ENCODE measurements around the gene GPD1. TPM values are rescaled to one million over a fixed set of nuclear protein-coding genes. Genes with fewer than 3 reads are reported as not detected.

Gene GPD1
- total RNA-seq, 1 experiment from 2014 or later: 0.58 TPM

DNA sequence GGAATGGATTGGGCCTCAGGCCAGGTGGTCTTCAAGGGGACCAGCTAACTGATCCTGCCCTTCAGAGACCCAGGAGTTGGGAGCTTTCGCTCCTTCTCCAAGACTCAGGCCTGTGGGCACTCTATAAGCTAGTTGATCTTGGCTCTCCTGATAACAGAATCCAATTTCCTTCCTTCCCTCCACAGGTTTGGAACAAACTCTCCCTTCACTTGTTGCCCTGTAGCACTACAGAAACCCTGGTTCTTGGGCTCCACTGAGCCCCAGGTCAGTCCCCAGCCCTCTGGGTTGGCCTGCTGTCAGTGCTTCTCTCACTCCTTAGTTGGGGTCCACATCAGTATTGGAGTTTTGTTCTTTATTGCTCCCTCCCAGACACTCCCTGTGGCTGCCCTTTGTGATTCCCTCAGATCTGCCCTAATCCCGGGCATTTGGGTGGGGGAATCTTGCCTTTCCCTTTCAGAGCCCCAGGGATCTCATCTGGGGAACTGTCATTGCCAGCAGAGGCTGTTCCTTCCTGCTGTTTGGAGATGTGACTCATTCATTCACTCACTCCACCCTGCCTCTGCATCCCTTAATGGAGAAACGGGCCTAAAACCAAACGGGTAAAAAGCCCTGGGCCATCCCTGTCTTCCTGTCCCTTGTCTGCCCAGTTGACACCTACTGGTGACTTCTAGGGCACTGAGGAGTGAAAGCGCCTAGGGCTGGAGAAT, 4.4 kb upstream of the GPD1 start:
- intact Hi-C loops (cut with micrococcal nuclease; ENCODE audit: unreplicated experiment): no loop called here
- Histone ChIP-seq H3K36me3 (ENCODE audit: insufficient read depth, low read length, poor library complexity, severe bottlenecking) (peaks cover 60% of the 10 kb centered on the region), H3K9me3 (ENCODE audit: low read depth, low read length, poor library complexity, severe bottlenecking) (no peaks in the 10 kb centered on the region), H3K4me3 (ENCODE audit: low read depth, low read length, poor library complexity, severe bottlenecking) (no peak overlapping the region), H3K27me3 (replicated peaks; ENCODE audit: insufficient read depth, low read depth, low read length, poor library complexity) (no peaks in the 10 kb centered on the region), H3K27ac (ENCODE audit: low read depth, low read length, poor library complexity, severe bottlenecking) (no peak overlapping the region), H3K4me1 (ENCODE audit: insufficient read depth, low read length, poor library complexity, severe bottlenecking) (peaks cover 8% of the 10 kb centered on the region)
- peak; percentile 23 for DNase-seq (ENCODE audit: low spot score)
- ChIA-PET POLR2A (ENCODE audit: low non-redundant PET) (no interaction called here), CTCF (no interaction called here)
- TF ChIP-seq, protein P1, sequence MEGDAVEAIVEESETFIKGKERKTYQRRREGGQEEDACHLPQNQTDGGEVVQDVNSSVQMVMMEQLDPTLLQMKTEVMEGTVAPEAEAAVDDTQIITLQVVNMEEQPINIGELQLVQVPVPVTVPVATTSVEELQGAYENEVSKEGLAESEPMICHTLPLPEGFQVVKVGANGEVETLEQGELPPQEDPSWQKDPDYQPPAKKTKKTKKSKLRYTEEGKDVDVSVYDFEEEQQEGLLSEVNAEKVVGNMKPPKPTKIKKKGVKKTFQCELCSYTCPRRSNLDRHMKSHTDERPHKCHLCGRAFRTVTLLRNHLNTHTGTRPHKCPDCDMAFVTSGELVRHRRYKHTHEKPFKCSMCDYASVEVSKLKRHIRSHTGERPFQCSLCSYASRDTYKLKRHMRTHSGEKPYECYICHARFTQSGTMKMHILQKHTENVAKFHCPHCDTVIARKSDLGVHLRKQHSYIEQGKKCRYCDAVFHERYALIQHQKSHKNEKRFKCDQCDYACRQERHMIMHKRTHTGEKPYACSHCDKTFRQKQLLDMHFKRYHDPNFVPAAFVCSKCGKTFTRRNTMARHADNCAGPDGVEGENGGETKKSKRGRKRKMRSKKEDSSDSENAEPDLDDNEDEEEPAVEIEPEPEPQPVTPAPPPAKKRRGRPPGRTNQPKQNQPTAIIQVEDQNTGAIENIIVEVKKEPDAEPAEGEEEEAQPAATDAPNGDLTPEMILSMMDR (conservative IDR thresholded peaks at IDR 0.05; ENCODE audit: low read depth, low read length): no peak
- TF ChIP-seq EZH2 (IDR thresholded peaks at IDR 0.05; ENCODE audit: borderline replicate concordance, low read depth, low read length, poor library complexity, severe bottlenecking): no peak
- BruUV-seq (replicated peaks): no TSS peak

DNA sequence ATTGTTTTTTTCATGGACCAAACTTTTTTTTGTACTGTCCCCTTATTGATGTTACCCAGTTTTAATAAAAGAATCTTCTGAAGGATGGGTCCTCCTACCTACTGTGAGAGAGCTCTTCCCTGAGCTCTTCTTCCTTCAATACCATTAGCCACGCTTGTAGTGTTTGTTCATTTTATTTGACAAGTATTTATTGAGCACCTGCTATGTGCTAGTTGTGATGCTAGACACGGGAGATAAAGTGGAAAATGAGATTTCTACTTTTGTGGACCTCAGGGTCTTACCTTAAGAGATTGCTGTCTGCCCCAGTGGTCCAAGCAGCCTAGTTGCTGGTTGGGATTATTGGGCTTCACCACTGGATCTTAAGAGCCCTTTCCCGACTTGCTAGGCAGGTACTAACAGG, 3.2 kb upstream of the GPD1 start:
- intact Hi-C loops (cut with micrococcal nuclease; ENCODE audit: unreplicated experiment): no loop called here
- peaks cover 8% of the 10 kb centered on the region for H3K4me1 ChIP-seq (ENCODE audit: insufficient read depth, low read length, poor library complexity, severe bottlenecking)
- BruUV-seq (replicated peaks): no TSS peak
- no peak for DNase-seq (ENCODE audit: low spot score)
- CTCF ChIA-PET: interaction anchor here (1.3 to 2.5 kb wide), 2 partner anchors 11 to 30 kb away, joined by 4 to 21 read pairs; partner anchors contain the start of gene COX14
- H3K27ac ChIP-seq (ENCODE audit: low read depth, low read length, poor library complexity, severe bottlenecking): no peak overlapping the region
- no peak for TF ChIP-seq EZH2 (IDR thresholded peaks at IDR 0.05; ENCODE audit: borderline replicate concordance, low read depth, low read length, poor library complexity, severe bottlenecking)
- TF ChIP-seq, protein P1 (conservative IDR thresholded peaks at IDR 0.05; ENCODE audit: low read depth, low read length): no peak
- POLR2A ChIA-PET (ENCODE audit: low non-redundant PET): interaction anchor here (0.6 kb wide), 2 partner anchors 13 to 754 kb away, joined by 3 to 4 read pairs; partner anchors contain the start of gene DNAJC22
- H3K27me3 ChIP-seq (replicated peaks; ENCODE audit: insufficient read depth, low read depth, low read length, poor library complexity): no peaks in the 10 kb centered on the region
- no peaks in the 10 kb centered on the region for H3K9me3 ChIP-seq (ENCODE audit: low read depth, low read length, poor library complexity, severe bottlenecking)
- H3K4me3 ChIP-seq (ENCODE audit: low read depth, low read length, poor library complexity, severe bottlenecking): no peak overlapping the region
- H3K36me3 ChIP-seq (ENCODE audit: insufficient read depth, low read length, poor library complexity, severe bottlenecking): peaks cover 49% of the 10 kb centered on the region

DNA sequence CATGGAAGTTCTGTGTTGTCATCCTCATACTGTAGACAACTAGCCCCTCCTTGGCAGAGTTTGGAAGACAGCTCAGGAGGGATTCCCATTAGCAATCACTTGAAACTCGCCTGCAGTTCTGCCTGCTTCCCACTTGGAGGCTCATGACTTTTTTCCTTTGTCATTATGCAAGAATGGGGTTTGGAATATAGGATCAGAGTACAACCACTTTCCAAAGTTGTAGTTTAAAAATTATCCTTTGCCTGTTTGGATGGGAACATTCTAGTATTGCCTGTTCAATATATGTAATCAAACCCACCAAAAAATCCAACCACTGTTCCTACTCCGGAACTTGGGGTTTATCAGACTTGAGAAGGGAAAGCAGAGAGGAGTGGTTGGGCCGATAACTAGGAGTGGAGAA, 2.1 kb upstream of the GPD1 start:
- no TSS peak for BruUV-seq (replicated peaks)
- Histone ChIP-seq H3K36me3 (ENCODE audit: insufficient read depth, low read length, poor library complexity, severe bottlenecking) (peaks cover 38% of the 10 kb centered on the region), H3K27me3 (replicated peaks; ENCODE audit: insufficient read depth, low read depth, low read length, poor library complexity) (no peaks in the 10 kb centered on the region), H3K4me1 (ENCODE audit: insufficient read depth, low read length, poor library complexity, severe bottlenecking) (peaks cover 8% of the 10 kb centered on the region), H3K9me3 (ENCODE audit: low read depth, low read length, poor library complexity, severe bottlenecking) (no peaks in the 10 kb centered on the region), H3K27ac (ENCODE audit: low read depth, low read length, poor library complexity, severe bottlenecking) (no peak overlapping the region), H3K4me3 (ENCODE audit: low read depth, low read length, poor library complexity, severe bottlenecking) (no peak overlapping the region)
- TF ChIP-seq, protein P1 (conservative IDR thresholded peaks at IDR 0.05; ENCODE audit: low read depth, low read length): peak; percentile 60
- no peak for TF ChIP-seq EZH2 (IDR thresholded peaks at IDR 0.05; ENCODE audit: borderline replicate concordance, low read depth, low read length, poor library complexity, severe bottlenecking)
- intact Hi-C loops (cut with micrococcal nuclease; ENCODE audit: unreplicated experiment): no loop called here
- POLR2A ChIA-PET (ENCODE audit: low non-redundant PET): no interaction called here
- CTCF ChIA-PET: interaction anchor here (0.6 to 2.5 kb wide), 4 partner anchors 10 to 74 kb away, joined by 3 to 21 read pairs (median 4); partner anchors contain the start of genes COX14 and SMARCD1
- peak; percentile 73 for DNase-seq (ENCODE audit: low spot score)

All from A673 (cell line).